ENCODE measurements around the gene COQ4. TPM values are rescaled to one million over a fixed set of nuclear protein-coding genes. Genes with fewer than 3 reads are reported as not detected.
A peak's percentile ranks its signal among the peaks of the same experiment; 100 is the strongest.

The COQ4 gene
- total and polyA plus RNA-seq, 7 donors, result 26.4 to 80.9 (median 58.3) TPM

- Histone ChIP-seq H3K9me3 (no peaks in the 10 kb centered on the region), H3K4me1 (peaks cover 0 to 5% (median 4%) of the 10 kb centered on the region in 4 donors), H3K27me3 (no peaks in the 10 kb centered on the region), H3K36me3 (peaks cover 4 to 65% (median 24%) of the 10 kb centered on the region in 4 donors), H3K27ac (no peak overlapping the region), H3K4me3 (no peak overlapping the region)
- 83 to 86% methylated on average over 9 of the region's 9 CpGs for WGBS, 2 donors
- intact Hi-C loops (cut with DNase I), result no loop called here
- DNase-seq, result no peak
- TF ChIP-seq EP300 (IDR thresholded peaks at IDR 0.05) (no peak), POLR2A (IDR thresholded peaks at IDR 0.05) (no peak), CTCF (IDR thresholded peaks at IDR 0.05) (no peak), POLR2AphosphoS5 (IDR thresholded peaks at IDR 0.05) (no peak)
These were observed 6.2 kb upstream of the COQ4 start for GRCh38 chr9:128316421-128316820.

GRCh38 chr9:128317629-128318028 is 5.0 kb upstream of the COQ4 start:
- Histone ChIP-seq H3K4me3 (no peak overlapping the region), H3K4me1 (peaks cover 0 to 9% (median 9%) of the 10 kb centered on the region in 4 donors), H3K9me3 (no peaks in the 10 kb centered on the region), H3K27me3 (no peaks in the 10 kb centered on the region), H3K36me3 (peaks cover 4 to 59% (median 23%) of the 10 kb centered on the region in 4 donors), H3K27ac (no peak overlapping the region)
- no peak for DNase-seq
- intact Hi-C loops (cut with DNase I), result no loop called here
- 65 to 80% methylated on average over 2 of the region's 2 CpGs for WGBS, 2 donors
- TF ChIP-seq CTCF (IDR thresholded peaks at IDR 0.05) (no peak), POLR2A (IDR thresholded peaks at IDR 0.05) (no peak), EP300 (IDR thresholded peaks at IDR 0.05) (no peak), POLR2AphosphoS5 (IDR thresholded peaks at IDR 0.05) (no peak)

GRCh38 chr9:128321343-128321742 is 1.3 kb upstream of the COQ4 start:
- TF ChIP-seq EP300 (IDR thresholded peaks at IDR 0.05) (no peak), CTCF (IDR thresholded peaks at IDR 0.05) (no peak), POLR2AphosphoS5 (IDR thresholded peaks at IDR 0.05) (no peak), POLR2A (IDR thresholded peaks at IDR 0.05) (no peak)
- 87 to 88% methylated on average over 7 of the region's 7 CpGs for WGBS, 2 donors
- intact Hi-C loops (cut with DNase I), result loop anchor here (5.0 kb wide), 1 partner anchor 44 kb away; the partner anchor contains the start of genes GOLGA2 and SWI5
- peaks cover 11 to 42% (median 14%) of the 10 kb centered on the region in 4 donors for H3K36me3 ChIP-seq
- DNase-seq, result no peak
- no peak overlapping the region for H3K27ac ChIP-seq
- no peaks in the 10 kb centered on the region for H3K9me3 ChIP-seq
- peak overlapping the region in 3 of 4 donors; percentile 81 to 97 (median 92) for H3K4me3 ChIP-seq
- H3K4me1 ChIP-seq, result peaks cover 0 to 27% (median 25%) of the 10 kb centered on the region in 4 donors
- H3K27me3 ChIP-seq, result no peaks in the 10 kb centered on the region

GRCh38 chr9:128321879-128322403 is 698 bp upstream of the COQ4 start:
- DNase-seq, result no peak
- intact Hi-C loops (cut with DNase I), result loop anchor here (2.0 to 5.0 kb wide), 2 partner anchors 19 to 45 kb away; partner anchors contain the start of genes GOLGA2, SLC27A4 and SWI5
- peak overlapping the region; percentile 63 to 97 (median 86) for H3K4me3 ChIP-seq
- H3K9me3 ChIP-seq, result no peaks in the 10 kb centered on the region
- H3K36me3 ChIP-seq, result peaks cover 7 to 42% (median 14%) of the 10 kb centered on the region in 4 donors
- peak overlapping the region; percentile 85 to 90 (median 88) for H3K27ac ChIP-seq
- TF ChIP-seq CTCF (IDR thresholded peaks at IDR 0.05) (no peak), POLR2A (IDR thresholded peaks at IDR 0.05) (no peak), POLR2AphosphoS5 (IDR thresholded peaks at IDR 0.05) (no peak), EP300 (IDR thresholded peaks at IDR 0.05) (no peak)
- H3K4me1 ChIP-seq, result peaks cover 0 to 27% (median 25%) of the 10 kb centered on the region in 4 donors
- 1 to 2% methylated on average over 21 of the region's 21 CpGs for WGBS, 2 donors
- no peaks in the 10 kb centered on the region for H3K27me3 ChIP-seq
